ENCODE measurements around the gene BTG2. TPM values are rescaled to one million over a fixed set of nuclear protein-coding genes. Genes with fewer than 3 reads are reported as not detected.

The BTG2 gene
- total RNA-seq, 4 donors from 2014 or later: 41.9 to 82.1 (median 51.9) TPM

- peak; percentile 55 to 63 for DNase-seq
- Histone ChIP-seq H3K9me3 (no peaks in the 10 kb centered on the region), H3K27ac (peak overlapping the region; percentile 69 to 90 (median 82)), H3K36me3 (no peaks in the 10 kb centered on the region), H3K4me3 (replicated peaks in 1 of 3) (no peak overlapping the region), H3K27me3 (no peaks in the 10 kb centered on the region), H3K4me1 (peaks cover 43 to 95% of the 10 kb centered on the region in 2 donors)
- intact Hi-C loops (cut with DNase I): no loop called here
- 45 to 53% methylated on average over 9 of the region's 9 CpGs for WGBS, 2 donors
- TF ChIP-seq POLR2A (IDR thresholded peaks at IDR 0.05) (peak in 1 of 2 donors; percentile 17), CTCF (IDR thresholded peaks at IDR 0.05) (peak in 1 of 6 experiments; percentile 11)
These were observed 18.9 kb upstream of the BTG2 start for GRCh38 chr1:203286161-203286984.

- H3K4me1 ChIP-seq: peaks cover 42 to 92% of the 10 kb centered on the region in 2 donors
- H3K36me3 ChIP-seq: no peaks in the 10 kb centered on the region
- H3K27me3 ChIP-seq: no peaks in the 10 kb centered on the region
- intact Hi-C loops (cut with DNase I): no loop called here
- 70 to 77% methylated on average over 8 to 9 of the region's 9 CpGs for WGBS, 2 donors
- TF ChIP-seq POLR2A (IDR thresholded peaks at IDR 0.05): no peak
- TF ChIP-seq CTCF (IDR thresholded peaks at IDR 0.05): no peak
- peak overlapping the region; percentile 69 to 90 (median 82) for H3K27ac ChIP-seq
- DNase-seq: peak in 1 of 2 donors; percentile 41
- H3K4me3 ChIP-seq (replicated peaks in 1 of 3): no peak overlapping the region
- no peaks in the 10 kb centered on the region for H3K9me3 ChIP-seq
These were observed 18.0 kb upstream of the BTG2 start for GRCh38 chr1:203287109-203287893.

GRCh38 chr1:203287898-203288297 lies 17.4 kb upstream of the BTG2 start:
- WGBS, 2 donors: 88% methylated on average over 5 of the region's 5 CpGs
- TF ChIP-seq POLR2A (IDR thresholded peaks at IDR 0.05) (no peak), CTCF (IDR thresholded peaks at IDR 0.05) (no peak)

GRCh38 chr1:203288400-203288799 lies 16.9 kb upstream of the BTG2 start:
- 73 to 84% methylated on average over 7 of the region's 7 CpGs for WGBS, 2 donors
- TF ChIP-seq CTCF (IDR thresholded peaks at IDR 0.05): no peak
- no peak for TF ChIP-seq POLR2A (IDR thresholded peaks at IDR 0.05)
- H3K27me3 ChIP-seq: no peaks in the 10 kb centered on the region
- peaks cover 42 to 81% of the 10 kb centered on the region in 2 donors for H3K4me1 ChIP-seq
- H3K9me3 ChIP-seq: no peaks in the 10 kb centered on the region
- no peak for DNase-seq
- intact Hi-C loops (cut with DNase I): no loop called here
- peak overlapping the region in 2 of 3 donors; percentile 69 to 90 for H3K27ac ChIP-seq
- no peak overlapping the region for H3K4me3 ChIP-seq (replicated peaks in 1 of 3)
- H3K36me3 ChIP-seq: no peaks in the 10 kb centered on the region

More at GRCh38 chr1:203287898-203288297, 17.4 kb upstream of the BTG2 start:
- H3K4me1 ChIP-seq: peaks cover 42 to 86% of the 10 kb centered on the region in 2 donors
- intact Hi-C loops (cut with DNase I): no loop called here
- no peaks in the 10 kb centered on the region for H3K36me3 ChIP-seq
- no peak overlapping the region for H3K4me3 ChIP-seq (replicated peaks in 1 of 3)
- H3K27me3 ChIP-seq: no peaks in the 10 kb centered on the region
- no peak for DNase-seq
- H3K27ac ChIP-seq: peak overlapping the region; percentile 69 to 90 (median 82)
- no peaks in the 10 kb centered on the region for H3K9me3 ChIP-seq

Measured in thyroid gland (tissue), 4 donors.